ENCODE data around the gene SPIRE2. TPM values are rescaled to one million over a fixed set of nuclear protein-coding genes. Genes with fewer than 3 reads are reported as not detected.

SPIRE2 gene
- total and polyA plus RNA-seq, 2 of the 13 experiments (the other 11 are each of a cell fraction or from before 2014, with no cell fraction given): 13.3 to 37.5 TPM

GRCh38 chr16:89822188-89823086, 5.8 kb upstream of the SPIRE2 start (continued):
- TF ChIP-seq GTF3A (CRISPR knock-in tag; conservative IDR thresholded peaks at IDR 0.05) (no peak), MTERF4 (CRISPR knock-in tag; IDR thresholded peaks at IDR 0.05) (peak; percentile 84; the same call in 1 of the 2 replicates), ZNF550 (CRISPR knock-in tag; IDR thresholded peaks at IDR 0.05; ENCODE audit: borderline replicate concordance) (no peak), ZNF746 (CRISPR knock-in tag; IDR thresholded peaks at IDR 0.05) (peak; percentile 91), HINFP (CRISPR knock-in tag; IDR thresholded peaks at IDR 0.05; ENCODE audit: low read depth) (no peak), ZNF484 (CRISPR knock-in tag; IDR thresholded peaks at IDR 0.05; ENCODE audit: borderline replicate concordance, low read depth) (no peak; the same call in 1 of the 2 replicates), ZNF589 (CRISPR knock-in tag; conservative IDR thresholded peaks at IDR 0.05) (peak; percentile 28; the same call in 1 of the 2 replicates), AHDC1 (CRISPR knock-in tag; IDR thresholded peaks at IDR 0.05; ENCODE audit: borderline replicate concordance) (peak; percentile 69; the same call in 1 of the 2 replicates), U2AF2 (IDR thresholded peaks at IDR 0.05; ENCODE audit: low read depth, low read length) (no peak), ZNF225 (CRISPR knock-in tag; IDR thresholded peaks at IDR 0.05) (no peak), ZNF17 (CRISPR knock-in tag; IDR thresholded peaks at IDR 0.05) (no peak), RAD51 (IDR thresholded peaks at IDR 0.05; ENCODE audit: borderline replicate concordance) (no peak), KAT8 (CRISPR knock-in tag; IDR thresholded peaks at IDR 0.05) (peak; percentile 80), ZNF20 (CRISPR knock-in tag; IDR thresholded peaks at IDR 0.05) (no peak), ZNF660 (CRISPR knock-in tag; IDR thresholded peaks at IDR 0.05; ENCODE audit: borderline replicate concordance, low read depth) (no peak), TFAP4 (IDR thresholded peaks at IDR 0.05; ENCODE audit: borderline replicate concordance, low read depth) (peak; percentile 84), MNT (IDR thresholded peaks at IDR 0.05) (peak; percentile 39)

All from HepG2 (cell line).